Stimulated activated CD4-positive, alpha-beta T cell treated with anti-CD3 and anti-CD28 coated beads, Interleukin-2, amount 100 ng/mL, for 48 hours (primary cell): ENCODE results near the gene MPPE1.
"Not testable (repeated sequence)": the region's sequence is repeated elsewhere in the genome, so short reads cannot be mapped to it uniquely, and the experiment has no call there.

Experiments
- DNase-seq, 2 donors: peaks; one replicate each; pipeline ENCODE4 v3.0.0-alpha.2; 2020

The MPPE1 gene

DNA sequence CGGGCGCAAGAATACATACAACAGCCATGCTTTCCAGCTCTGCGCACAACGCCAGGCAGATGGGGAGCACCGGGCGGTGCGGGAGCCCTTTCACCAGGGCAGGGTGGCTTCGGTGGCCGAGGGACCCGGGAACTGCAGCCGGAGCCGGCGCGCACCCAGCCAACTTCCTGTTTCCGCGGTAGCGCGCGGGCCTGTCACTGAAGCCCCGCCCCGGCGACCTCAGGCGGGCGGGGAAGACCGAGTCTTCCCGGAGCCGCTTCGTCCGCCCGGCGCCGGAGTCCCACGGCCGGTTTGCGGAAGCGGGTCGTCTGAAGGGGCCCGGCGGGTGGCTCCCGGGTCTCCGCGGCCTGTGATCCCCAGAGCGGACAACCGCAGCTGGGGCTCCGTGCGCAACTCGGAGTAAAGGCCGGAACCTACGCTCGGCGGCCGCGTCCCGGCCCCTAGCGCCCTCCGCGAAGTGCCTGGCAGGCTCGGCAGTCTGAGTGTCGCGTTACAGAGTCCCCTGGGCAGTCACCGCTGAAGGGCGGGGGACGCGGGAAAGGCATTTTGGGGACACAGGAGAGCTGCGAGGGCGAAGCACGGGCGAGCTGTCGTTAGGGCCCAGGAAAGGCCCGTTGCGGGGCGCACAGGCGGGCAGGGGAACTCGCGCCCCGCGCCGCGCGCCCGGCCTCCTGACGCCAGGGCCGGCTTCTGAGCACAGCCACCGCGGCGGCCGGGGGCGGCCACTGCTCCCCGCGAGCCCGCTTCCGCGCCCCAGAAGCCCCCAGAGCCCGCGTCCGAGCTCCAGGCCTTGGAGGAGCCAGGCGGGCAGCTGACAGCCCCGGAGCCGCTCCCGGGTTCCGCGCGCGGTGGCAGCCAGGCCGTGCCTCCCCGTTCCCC, at the start of gene MPPE1:
Gene MPPE1, minus strand, starts transcription at position 136 of the 879 bp plus-strand sequence. CDS start 11,053 bp downstream, outside the sequence.
- DNase-seq: peak; percentile 76 to 83

GRCh38 chr18:11957636-11958035, 49.5 kb upstream of the MPPE1 start:
- DNase-seq: no peak

DNA sequence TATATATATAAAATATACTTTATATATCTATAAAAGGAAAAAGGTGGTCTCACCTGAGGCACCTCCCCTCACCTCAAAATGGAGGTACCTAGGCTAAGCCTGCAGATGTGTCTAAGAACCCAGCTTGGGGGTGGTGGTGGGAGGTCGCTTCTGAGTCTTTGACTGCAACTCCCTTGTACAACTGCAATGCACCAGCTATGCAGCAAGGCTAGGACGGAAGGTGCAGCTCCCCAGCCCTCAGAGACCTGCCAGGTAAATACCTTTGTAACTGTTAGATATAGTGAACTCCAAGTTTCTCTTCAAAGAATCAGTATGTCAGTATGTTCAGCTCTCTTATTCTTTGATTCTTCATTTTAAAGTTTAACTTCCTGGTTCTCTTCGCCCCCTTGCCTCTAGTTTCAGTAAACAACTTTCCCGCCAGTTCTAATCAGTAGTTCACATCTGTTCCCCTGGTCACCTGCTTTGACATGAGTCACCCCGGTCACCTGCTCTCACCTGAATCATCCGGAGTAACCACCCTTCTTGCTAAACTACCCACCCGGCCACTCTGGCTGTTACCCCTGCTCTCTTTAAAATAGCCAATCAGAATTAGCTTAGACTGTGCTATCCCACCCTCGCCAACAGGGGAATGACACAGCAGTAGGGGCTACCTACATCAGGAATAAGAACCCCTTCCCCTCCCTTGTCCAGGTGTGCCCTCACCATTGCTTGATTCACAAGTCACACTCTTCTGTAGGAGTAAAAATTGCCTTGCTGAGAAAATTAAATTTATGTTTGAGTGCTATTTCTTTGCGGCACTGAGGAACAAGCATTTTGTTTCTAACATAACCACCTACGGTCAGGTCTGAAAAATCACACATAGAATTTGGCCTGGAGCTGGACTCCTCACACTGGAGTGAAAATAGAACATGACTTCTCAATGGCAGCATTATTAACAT, 48.5 kb upstream of the MPPE1 start:
- DNase-seq: no peak

- no peak for DNase-seq
These were observed 47.3 kb upstream of the MPPE1 start for GRCh38 chr18:11955239-11956029.

DNA sequence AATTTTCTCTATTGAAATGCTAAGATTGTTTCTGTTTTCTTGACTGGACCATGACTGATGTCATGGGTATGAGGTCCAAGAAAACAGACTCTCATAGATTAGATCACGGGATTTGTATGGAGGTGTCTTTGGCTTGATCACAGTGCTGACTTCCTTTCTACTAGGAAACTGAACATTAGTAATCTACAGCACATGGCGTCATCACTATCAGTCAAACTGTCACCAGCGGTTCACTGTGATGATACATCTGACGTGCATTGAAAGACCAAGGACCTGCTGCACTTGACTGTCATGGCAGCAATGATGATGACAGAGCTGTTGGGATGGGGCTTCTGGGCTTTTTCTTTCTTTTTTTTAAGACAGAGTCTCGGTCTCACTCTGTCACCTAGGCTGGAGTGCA, 45.0 kb upstream of the MPPE1 start:
- no peak for DNase-seq

- no peak for DNase-seq
These were observed 43.3 kb upstream of the MPPE1 start for GRCh38 chr18:11951390-11951851.

- DNase-seq: no peak
These were observed 42.7 kb upstream of the MPPE1 start for GRCh38 chr18:11950824-11951223.

DNA sequence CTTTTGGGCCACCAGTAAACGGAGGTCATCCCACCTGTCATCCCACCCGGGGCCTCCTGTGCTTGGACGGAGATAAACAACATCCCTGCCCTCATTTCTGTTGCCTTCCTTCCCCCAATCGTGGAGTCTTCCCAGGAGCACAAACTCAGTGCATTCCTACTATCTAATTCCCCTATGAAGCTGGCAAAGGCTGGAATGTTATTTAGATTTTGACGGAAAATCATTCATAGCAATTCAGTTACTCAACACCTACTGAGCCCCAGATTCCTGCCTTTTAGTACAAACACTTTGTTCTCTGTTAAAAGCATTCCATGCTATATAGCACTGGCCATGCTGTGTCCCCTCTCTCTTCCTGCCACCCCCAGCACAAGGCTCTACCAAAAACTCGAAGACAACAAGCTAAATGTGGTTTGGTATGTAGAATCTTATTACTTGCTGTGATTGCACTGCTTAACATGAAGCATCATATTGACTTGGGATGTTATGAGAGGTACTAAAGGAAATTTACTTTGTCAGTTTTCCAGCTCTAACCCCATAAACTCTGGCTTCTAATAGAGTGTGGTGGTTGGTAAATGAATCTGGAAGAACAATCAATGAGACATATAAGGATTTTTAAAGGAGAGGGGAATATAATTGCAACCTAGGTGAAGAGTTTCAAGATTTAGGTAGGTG, 40.9 kb upstream of the MPPE1 start:
- DNase-seq: no peak

GRCh38 chr18:11947214-11948191, 39.4 kb upstream of the MPPE1 start:
- peak; percentile 50 to 55 for DNase-seq

GRCh38 chr18:11946756-11947155, 38.6 kb upstream of the MPPE1 start:
- DNase-seq: no peak

- not testable (repeated sequence) for DNase-seq
These were observed 37.9 kb upstream of the MPPE1 start for GRCh38 chr18:11945834-11946659.

DNA sequence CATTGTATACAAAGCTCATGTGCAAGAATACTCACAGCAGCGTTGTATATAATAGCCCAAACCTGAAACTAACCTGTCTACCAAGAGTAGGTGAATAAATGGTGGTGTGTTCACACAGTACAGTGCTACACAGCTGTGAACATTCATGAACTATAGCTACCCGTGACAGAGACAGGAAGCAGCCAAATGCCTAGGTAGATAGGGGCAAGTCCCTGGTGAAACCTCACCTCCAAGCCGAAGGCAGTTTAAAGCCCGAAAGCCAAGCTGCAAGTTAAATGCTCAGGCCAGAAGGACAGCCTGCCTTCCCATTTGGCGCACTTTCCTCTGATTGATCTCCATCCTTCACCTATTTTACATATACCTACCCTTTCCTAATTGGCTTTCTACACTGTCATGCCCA, 36.7 kb upstream of the MPPE1 start:
- no peak for DNase-seq

- DNase-seq: no peak
These were observed 36.1 kb upstream of the MPPE1 start for GRCh38 chr18:11944252-11944651.

DNA sequence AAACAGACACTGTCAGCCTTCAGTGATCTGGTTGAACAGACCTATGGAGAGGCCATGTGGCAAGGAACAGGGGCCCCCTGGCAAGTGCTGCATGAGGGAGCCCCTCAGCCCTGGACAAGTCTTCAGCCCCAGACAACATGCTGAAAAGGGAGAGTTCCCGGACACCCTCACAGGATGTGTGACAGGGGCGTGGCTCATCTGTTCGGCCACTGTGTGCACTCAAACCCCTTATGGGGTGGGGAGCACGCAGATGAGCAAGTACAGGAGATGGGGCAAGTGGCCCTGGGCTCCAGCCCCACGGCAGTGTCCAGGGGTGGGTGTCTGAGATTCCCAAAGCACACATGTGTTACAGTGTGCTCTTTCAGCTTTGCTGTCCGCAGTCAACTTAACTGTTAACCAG, 35.4 kb upstream of the MPPE1 start:
- DNase-seq: no peak

- no peak for DNase-seq
These were observed 32.8 kb upstream of the MPPE1 start for GRCh38 chr18:11940956-11941355.

DNA sequence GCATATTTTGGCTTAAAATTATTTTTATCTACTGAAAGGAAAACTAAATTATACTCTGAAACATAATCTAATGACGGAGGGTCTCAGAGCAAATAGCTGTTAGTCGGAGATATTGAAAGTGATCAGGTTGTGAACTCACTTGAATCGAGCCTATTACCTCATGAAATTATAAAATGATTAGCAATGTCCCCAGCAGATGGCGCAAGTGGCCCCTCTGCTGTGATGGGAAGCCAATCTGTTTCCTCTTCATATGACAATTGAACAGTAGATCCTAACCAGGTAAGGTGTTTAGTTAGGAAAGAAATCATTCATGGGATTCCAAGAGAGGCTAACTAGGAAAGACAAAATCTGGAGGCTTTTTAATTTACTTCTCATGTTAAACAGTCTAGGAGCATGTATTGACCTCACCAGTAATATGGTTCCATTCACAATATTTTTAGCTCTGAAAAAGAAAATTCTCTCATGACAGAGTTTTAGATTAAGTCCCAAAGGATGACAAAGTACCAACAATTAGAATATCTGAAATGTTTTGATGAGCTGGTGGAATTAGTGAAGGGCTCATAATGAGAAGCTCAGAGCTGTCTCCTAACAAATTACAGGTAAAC, 29.9 kb upstream of the MPPE1 start:
- DNase-seq: peak; percentile 72 to 80

DNA sequence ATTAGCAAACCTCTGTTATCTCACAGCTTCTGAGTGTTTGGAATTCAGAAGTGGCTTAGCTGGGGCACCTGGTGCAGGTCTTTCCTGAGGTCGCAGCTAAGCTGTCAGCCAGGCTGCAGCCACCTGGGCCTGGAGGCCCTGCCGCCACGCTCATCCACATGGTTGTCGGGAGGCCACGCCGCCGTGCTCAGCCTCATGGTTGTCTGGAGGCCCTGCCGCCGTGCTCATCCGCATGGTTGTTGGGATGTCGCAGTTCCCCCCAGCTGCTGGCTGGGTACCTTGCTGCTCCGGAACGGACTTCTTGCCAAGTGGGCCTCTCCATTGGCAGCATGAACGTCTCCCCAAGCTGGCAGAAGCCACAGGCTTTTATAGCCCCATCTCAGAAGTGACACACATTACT, 24.3 kb upstream of the MPPE1 start:
- DNase-seq: no peak

DNA sequence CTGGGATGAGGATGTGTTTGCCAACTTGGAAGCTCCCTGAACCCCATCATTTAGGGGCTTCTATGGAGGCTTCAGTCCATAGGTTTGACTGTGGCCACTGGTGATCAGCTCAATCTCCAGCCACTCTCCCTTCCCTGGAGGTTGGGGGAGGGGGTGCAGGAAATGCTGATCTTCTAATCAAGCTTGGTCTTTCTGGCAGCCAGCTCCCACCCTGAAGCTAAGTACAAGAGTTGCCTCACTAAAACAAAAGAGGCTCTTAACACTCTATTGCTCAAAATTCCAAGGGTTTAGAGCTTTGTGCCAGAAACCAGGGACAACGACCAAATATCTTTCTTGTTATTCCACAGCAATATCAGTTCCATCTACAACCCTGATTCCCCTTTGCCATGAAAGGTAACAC, 19.4 kb upstream of the MPPE1 start:
- DNase-seq: no peak

- no peak for DNase-seq
These were observed 17.8 kb upstream of the MPPE1 start for GRCh38 chr18:11925800-11926481.
